K562 (cell line): ENCODE measurements around the gene SART1. TPM values are rescaled to one million over a fixed set of nuclear protein-coding genes. Genes with fewer than 3 reads are reported as not detected.

Experiments used
- BCLAF1 ChIP-seq, 2 experiments: fragments of 450-650 bp in 1 of 2; IDR thresholded peaks; 2 replicates each; pipeline ENCODE4 v1.6.1; 2011 to 2017; ENCODE audit warnings: low read depth in 2 of 2, antibody characterized with exemption in 1 of 2, borderline replicate concordance in 1 of 2, low read length in 1 of 2, mild to moderate bottlenecking in 1 of 2, mixed read lengths in 1 of 2; ENCODE audit not compliant: control insufficient read depth in 1 of 2
- BRF1 ChIP-seq: IDR thresholded peaks from 3 replicates; pipeline ENCODE4 v1.6.1; 2011; ENCODE audit warnings: borderline replicate concordance, mild to moderate bottlenecking; ENCODE audit not compliant: insufficient read length; ENCODE audit errors: extremely low read depth
- CBX5 ChIP-seq: IDR thresholded peaks from 2 replicates; pipeline ENCODE4 v1.6.1; 2014; ENCODE audit warnings: low read depth, borderline replicate concordance
- CXXC5 ChIP-seq: fragments of 250-450 bp; sonication (Bioruptor Pico); IDR thresholded peaks from 2 replicates; pipeline ENCODE4 v1.8.0; 2022; ENCODE audit warnings: inconsistent platforms, mild to moderate bottlenecking, moderate library complexity
- DEAF1 ChIP-seq: fragments of 450-650 bp; formaldehyde crosslinking; IDR thresholded peaks from 2 replicates; pipeline ENCODE4 v1.4.0; 2020; ENCODE audit warnings: mild to moderate bottlenecking, moderate library complexity
- DMBX1 ChIP-seq: fragments of 250-450 bp; sonication (Bioruptor Pico); IDR thresholded peaks from 2 replicates; pipeline ENCODE4 v1.8.0; 2022; ENCODE audit warnings: inconsistent platforms, mild to moderate bottlenecking, moderate library complexity, borderline replicate concordance
- ELF4 ChIP-seq: fragments of 450-650 bp; formaldehyde crosslinking; IDR thresholded peaks from 2 replicates; pipeline ENCODE4 v1.4.0; 2022; ENCODE audit warnings: missing genetic modification characterization
- GABPB1 ChIP-seq: sonication (generic); formaldehyde crosslinking; IDR thresholded peaks from 2 replicates; pipeline ENCODE4 v1.8.0; 2022; ENCODE audit warnings: mild to moderate bottlenecking, missing genetic modification reagents
- GATAD2B ChIP-seq: fragments of 450-650 bp; IDR thresholded peaks from 2 replicates; pipeline ENCODE4 v1.6.1; 2017; ENCODE audit warnings: mild to moderate bottlenecking, borderline replicate concordance
- KDM5B ChIP-seq: fragments of 200-600 bp; sonication (generic); IDR thresholded peaks from 2 replicates; pipeline ENCODE4 v1.6.1; 2012; ENCODE audit warnings: low read depth, mild to moderate bottlenecking, moderate library complexity, low read length, control low read depth, inconsistent platforms; ENCODE audit not compliant: insufficient replicate concordance
- MAX ChIP-seq: sonication (generic); formaldehyde crosslinking; IDR thresholded peaks from 2 replicates; pipeline ENCODE4 v1.9.0; 2022; ENCODE audit warnings: mild to moderate bottlenecking, missing genetic modification reagents
- NEUROD1 ChIP-seq: fragments of 150-350 bp; IDR thresholded peaks from 2 replicates; pipeline ENCODE4 v1.6.1; 2014; ENCODE audit warnings: borderline replicate concordance, low read length, low read depth; ENCODE audit not compliant: partially characterized antibody
- NONO ChIP-seq, 2 experiments: fragments of 200-400 bp in 1 of 2; fragments of 450-650 bp in 1 of 2; formaldehyde crosslinking in 1 of 2; IDR thresholded peaks; 2 replicates each; pipeline ENCODE4 v1.6.1; 2017; ENCODE audit warnings: low read depth in 2 of 2, mild to moderate bottlenecking in 2 of 2, moderate library complexity in 2 of 2, low read length in 1 of 2
- RB1 ChIP-seq: fragments of 450-650 bp; IDR thresholded peaks from 2 replicates; pipeline ENCODE4 v1.6.1; 2017; ENCODE audit warnings: low read depth, mild to moderate bottlenecking
- RHOXF2B ChIP-seq: fragments of 250-450 bp; sonication (Bioruptor Pico); conservative IDR thresholded peaks from 2 replicates; pipeline ENCODE4 v1.5.1; 2021
- RUNX1 ChIP-seq: sonication (generic); IDR thresholded peaks from 2 replicates; pipeline ENCODE4 v1.6.1; 2016; ENCODE audit warnings: antibody characterized with exemption, low read depth
- SP1 ChIP-seq: sonication (generic); formaldehyde crosslinking; IDR thresholded peaks from 2 replicates; pipeline ENCODE4 v1.8.1; 2022; ENCODE audit warnings: mild to moderate bottlenecking, missing genetic modification reagents
- TARDBP ChIP-seq: fragments of 450-650 bp; IDR thresholded peaks from 2 replicates; pipeline ENCODE4 v1.6.1; 2016
- TRIM24 ChIP-seq, 2 experiments: fragments of 450-650 bp; IDR thresholded peaks; 2 replicates each; pipeline ENCODE4 v1.6.1; 2016
- ZBTB1 ChIP-seq: sonication (generic); formaldehyde crosslinking; IDR thresholded peaks from 2 replicates; pipeline ENCODE4 v1.8.1; 2023; ENCODE audit warnings: missing genetic modification reagents, low read depth, mild to moderate bottlenecking, borderline replicate concordance
- ZC3H11A ChIP-seq: IDR thresholded peaks from 2 replicates; pipeline ENCODE4 v1.6.1; 2012; ENCODE audit warnings: low read depth, low read length, improper control_type of control experiment
- ZNF282 ChIP-seq: sonication (generic); formaldehyde crosslinking; IDR thresholded peaks from 2 replicates; pipeline ENCODE4 v1.8.1; 2023; ENCODE audit warnings: missing genetic modification reagents
- ZNF512 ChIP-seq: IDR thresholded peaks from 2 replicates; pipeline ENCODE4 v1.6.1; 2016; ENCODE audit warnings: missing genetic modification characterization, missing compliant biosample characterization
- polyA plus RNA-seq, 8 experiments: library from polyadenylated mRNA; depleted of rRNA in 4 of 8; stranded (reverse) in 5 of 8; unstranded in 3 of 8; fragments of >200 nt; fragmentation: Nextera tagmentation in 2 of 8; fragmentation: Illumina TruSeq in 1 of 8; extraction: Ambion mirVana in 2 of 8; extraction: Trizol in 1 of 8; gene quantifications; 2 replicates each; pipeline versions ENCODE4 v1.2.1 to v1.2.3, GENCODE V29; 2011 to 2014; ENCODE audit warnings: inconsistent platforms in 1 of 8, missing spikeins in 1 of 8
- total RNA-seq, 7 experiments: library from RNA; depleted of rRNA in 6 of 7; stranded (reverse); fragments of >200 nt in 6 of 7; fragmentation: Illumina TruSeq in 2 of 7; extraction: Trizol in 2 of 7; gene quantifications; 2 replicates each; pipeline versions ENCODE4 v1.2.1 to v1.2.3, GENCODE V29; 2011 to 2021; ENCODE audit warnings: low replicate concordance in 1 of 7

SART1 gene
- total and polyA plus RNA-seq, 9 of the 15 experiments (the other 6 are each of a cell fraction or from before 2014, with no cell fraction given), result 4.8 to 84.1 (median 31.7) TPM

GRCh38 chr11:65919141-65919572, 42.4 kb upstream of the SART1 start, which contains the start of gene DRAP1 (continued):
- TF ChIP-seq BCLAF1 (IDR thresholded peaks at IDR 0.05; ENCODE audit: borderline replicate concordance in 1 of 2, control insufficient read depth in 1 of 2, low read depth in 2 of 2, low read length in 1 of 2) (peak in 1 of 2 experiments; percentile 85; a peak in 1 of 4 replicates), MAX (CRISPR knock-in tag) (peak; percentile 58), ZBTB1 (CRISPR knock-in tag) (peak; percentile 64; the same call in 1 of the 2 replicates), GABPB1 (CRISPR knock-in tag) (peak; percentile 85), CXXC5 (peak; percentile 97), BRF1 (no peak), DEAF1 (0 out of 2 replicates have a peak, but pooled peaks have one; percentile 30), TARDBP (peak; percentile 68; the same call in 1 of the 2 replicates), ZNF512 (tag) (no peak), ZNF282 (no peak), GATAD2B (peak; percentile 99), DMBX1 (CRISPR knock-in tag) (peak; percentile 49; the same call in 1 of the 2 replicates), RUNX1 (peak; percentile 84; the same call in 1 of the 2 replicates), NEUROD1 (peak; percentile 100), SP1 (CRISPR knock-in tag) (peak; percentile 96), RHOXF2B (CRISPR knock-in tag) (0 out of 2 replicates have a peak, but pooled peaks have one; percentile 44), ZC3H11A (peak; percentile 80; the same call in 1 of the 2 replicates), NONO (IDR thresholded peaks at IDR 0.05; ENCODE audit: low read depth in 2 of 2, low read length in 1 of 2) (peak in 1 of 2 experiments; percentile 96; a peak in 3 of 4 replicates), ELF4 (CRISPR knock-in tag) (no peak), KDM5B (no peak), CBX5 (peak; percentile 39; the same call in 1 of the 2 replicates), RB1 (peak; percentile 100), TRIM24 (IDR thresholded peaks at IDR 0.05) (peak in 1 of 2 experiments; percentile 66; a peak in 2 of 4 replicates)
